ENCODE data around the gene FAM83E.

DNA sequence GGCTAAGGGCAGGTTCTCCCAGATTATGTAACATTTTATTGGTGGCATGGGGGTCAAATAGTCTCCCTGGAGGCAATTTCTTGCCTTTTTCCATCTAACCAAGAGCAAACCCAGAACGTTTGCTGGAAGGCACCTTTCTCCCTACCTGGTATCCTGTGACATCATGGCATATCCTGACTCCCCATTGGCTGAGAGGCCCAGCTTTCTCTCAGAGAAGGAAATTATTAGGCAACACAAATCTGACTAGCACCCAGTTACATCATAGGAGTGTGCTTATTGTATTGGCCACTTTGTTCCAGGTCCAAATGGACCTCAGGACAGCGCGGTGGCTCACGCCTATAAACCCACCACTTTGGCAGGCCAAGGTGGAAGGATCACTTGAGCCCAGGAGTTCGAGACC is 44.9 kb upstream of the FAM83E start:
- TF ChIP-seq POLR2A (IDR thresholded peaks at IDR 0.05; ENCODE audit: low read depth) (no peak), EP300 (IDR thresholded peaks at IDR 0.05) (no peak), POLR2AphosphoS5 (IDR thresholded peaks at IDR 0.05) (no peak)
- TF ChIP-seq, protein P1, sequence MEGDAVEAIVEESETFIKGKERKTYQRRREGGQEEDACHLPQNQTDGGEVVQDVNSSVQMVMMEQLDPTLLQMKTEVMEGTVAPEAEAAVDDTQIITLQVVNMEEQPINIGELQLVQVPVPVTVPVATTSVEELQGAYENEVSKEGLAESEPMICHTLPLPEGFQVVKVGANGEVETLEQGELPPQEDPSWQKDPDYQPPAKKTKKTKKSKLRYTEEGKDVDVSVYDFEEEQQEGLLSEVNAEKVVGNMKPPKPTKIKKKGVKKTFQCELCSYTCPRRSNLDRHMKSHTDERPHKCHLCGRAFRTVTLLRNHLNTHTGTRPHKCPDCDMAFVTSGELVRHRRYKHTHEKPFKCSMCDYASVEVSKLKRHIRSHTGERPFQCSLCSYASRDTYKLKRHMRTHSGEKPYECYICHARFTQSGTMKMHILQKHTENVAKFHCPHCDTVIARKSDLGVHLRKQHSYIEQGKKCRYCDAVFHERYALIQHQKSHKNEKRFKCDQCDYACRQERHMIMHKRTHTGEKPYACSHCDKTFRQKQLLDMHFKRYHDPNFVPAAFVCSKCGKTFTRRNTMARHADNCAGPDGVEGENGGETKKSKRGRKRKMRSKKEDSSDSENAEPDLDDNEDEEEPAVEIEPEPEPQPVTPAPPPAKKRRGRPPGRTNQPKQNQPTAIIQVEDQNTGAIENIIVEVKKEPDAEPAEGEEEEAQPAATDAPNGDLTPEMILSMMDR (IDR thresholded peaks at IDR 0.05) = no peak
